GM13977 (cell line): Measurements from ENCODE around the gene TBC1D30.

Experiments used
- DNase-seq: peaks from one replicate; pipeline ENCODE4 v3.0.0; 2012; ENCODE audit warnings: low spot score
- CTCF ChIP-seq: IDR thresholded peaks from 2 replicates; pipeline ENCODE4 v1.5.1; 2012; ENCODE audit warnings: mild to moderate bottlenecking, control low read depth; ENCODE audit not compliant: insufficient read depth; ENCODE audit errors: extremely low read depth, missing control alignments
- in situ Hi-C: fragments of 300-500 bp; cut with MboI; formaldehyde crosslinking; loops from one replicate; pipeline ENCODE4 v1.12.0; 2022; ENCODE audit warnings: low sequenced_read_pairs, low pct_unique_long_range_greater_than_20kb, mixed read lengths, inconsistent platforms; ENCODE audit not compliant: unreplicated experiment

TBC1D30 gene

DNA sequence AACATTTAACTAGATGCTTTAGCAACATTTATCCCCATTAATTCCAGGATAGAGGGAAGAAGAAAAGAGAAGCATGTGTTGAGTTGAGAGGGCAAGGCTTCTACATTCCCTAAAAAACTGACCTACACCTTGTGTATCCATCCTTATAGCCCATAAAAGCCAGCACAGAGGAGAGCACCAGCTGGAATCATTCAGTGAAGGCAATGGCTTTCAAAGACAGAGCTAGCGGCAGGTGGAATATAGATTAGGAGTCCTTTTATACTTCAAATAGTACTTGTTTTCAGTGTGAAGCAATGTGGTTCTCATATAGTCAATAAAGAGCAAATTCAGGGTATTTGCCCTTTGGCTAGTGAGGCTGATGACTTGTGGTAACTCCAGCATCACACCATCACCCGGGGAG, 94.4 kb downstream of the TBC1D30 start:
- TF ChIP-seq CTCF = no peak
- no peak for DNase-seq
- in situ Hi-C loops = no loop called here

- TF ChIP-seq CTCF = no peak
- no peak for DNase-seq
- in situ Hi-C loops = no loop called here
Observed at GRCh38 chr12:64922853-64923252, 98.4 kb downstream of the TBC1D30 start.

DNA sequence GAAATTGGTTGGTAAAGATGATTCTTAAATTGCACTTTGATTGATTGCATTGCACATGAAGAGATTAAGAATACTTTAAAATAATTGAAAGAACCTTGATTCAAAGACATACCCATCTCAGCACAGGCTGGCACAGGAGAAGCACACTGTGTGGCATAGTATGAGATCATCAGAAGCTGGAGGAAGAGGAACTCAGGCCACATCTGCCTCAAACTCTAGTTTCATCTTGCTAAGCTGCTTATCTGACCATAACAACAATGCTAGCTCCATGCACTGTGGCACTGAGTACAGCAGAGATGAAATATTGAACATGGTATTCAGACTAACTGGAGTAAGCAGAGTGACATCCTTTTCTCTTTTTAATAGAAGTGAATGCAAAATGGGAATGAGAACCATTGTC, 99.1 kb downstream of the TBC1D30 start:
- TF ChIP-seq CTCF = no peak
- in situ Hi-C loops = no loop called here
- no peak for DNase-seq
